Caco-2 (cell line): ENCODE measurements around the gene CCR5. TPM values are rescaled to one million over a fixed set of nuclear protein-coding genes. Genes with fewer than 3 reads are reported as not detected.

Experiments
- BruUV-seq: library from RNA; stranded (reverse); fragments of 400-500 nt; replicated peaks from 2 replicates; lab custom pipeline; 2021; lab: Mats Ljungman, UMichigan
- CTCF ChIA-PET: fragments of 300-600 bp; sonication (Branson Sonifier 250); formaldehyde crosslinking; loops from one replicate; lab custom pipeline; 2022; ENCODE audit warnings: antibody characterized with exemption; lab: Charles Lee
- POLR2A ChIA-PET: fragments of 300-600 bp; sonication (Branson Sonifier 250); formaldehyde crosslinking; loops from one replicate; lab custom pipeline; 2022; ENCODE audit warnings: antibody characterized with exemption; lab: Charles Lee
- DNase-seq, 2 experiments: peaks; one replicate each; pipeline versions ENCODE4 v3.0.0 to v3.0.0-alpha.2; 2020 to 2022
- H3K27me3 ChIP-seq: replicated peaks from 2 replicates; pipeline ENCODE4 v1.6.0; 2011; ENCODE audit warnings: low read length; ENCODE audit not compliant: control insufficient read depth, insufficient read depth
- H3K36me3 ChIP-seq: 2 replicates; pipeline ENCODE4 v1.5.1; 2011; ENCODE audit warnings: low read length; ENCODE audit not compliant: control insufficient read depth, insufficient read depth
- H3K4me1 ChIP-seq: fragments of 250-450 bp; sonication (Bioruptor Pico); 2 replicates; pipeline ENCODE4 v1.5.1; 2020; ENCODE audit warnings: mild to moderate bottlenecking
- H3K4me3 ChIP-seq: 2 replicates; pipeline ENCODE4 v1.5.1; 2011; ENCODE audit warnings: low read depth, mild to moderate bottlenecking, control low read depth, low read length
- H3K9me3 ChIP-seq: fragments of 250-450 bp; sonication (Bioruptor Pico); 2 replicates; pipeline ENCODE4 v1.5.1; 2020; ENCODE audit warnings: mild to moderate bottlenecking, moderate library complexity
- H3K27ac Mint-ChIP-seq: one replicate; pipeline ENCODE4 v1.8.0; 2022; ENCODE audit warnings: mixed read lengths; ENCODE audit not compliant: unreplicated experiment
- H3K27me3 Mint-ChIP-seq: one replicate; pipeline ENCODE4 v1.8.0; 2022; ENCODE audit warnings: mixed read lengths; ENCODE audit not compliant: insufficient read depth, unreplicated experiment
- H3K36me3 Mint-ChIP-seq: one replicate; pipeline ENCODE4 v1.8.0; 2022; ENCODE audit warnings: mild to moderate bottlenecking, mixed read lengths; ENCODE audit not compliant: insufficient read depth, unreplicated experiment
- H3K4me1 Mint-ChIP-seq: one replicate; pipeline ENCODE4 v1.8.0; 2022; ENCODE audit warnings: low read depth, mixed read lengths; ENCODE audit not compliant: unreplicated experiment
- H3K4me3 Mint-ChIP-seq: one replicate; pipeline ENCODE4 v1.8.0; 2022; ENCODE audit warnings: mild to moderate bottlenecking, moderate library complexity, mixed read lengths; ENCODE audit not compliant: unreplicated experiment
- H3K9me3 Mint-ChIP-seq: one replicate; pipeline ENCODE4 v1.8.0; 2022; ENCODE audit warnings: mixed read lengths; ENCODE audit not compliant: unreplicated experiment
- intact Hi-C: fragments of 100-400 bp; cut with micrococcal nuclease; formaldehyde crosslinking; loops from one replicate; pipeline ENCODE4 v1.10.0; 2022; ENCODE audit not compliant: unreplicated experiment
- total RNA-seq: library from RNA; stranded (reverse); gene quantifications from 2 replicates; pipeline ENCODE4 v1.2.3, GENCODE V29; 2022
- TF ChIP-seq, protein P1 (sequence below), 2 experiments: fragments of 200-600 bp in 1 of 2; IDR thresholded peaks; 1 replicate in 1 of 2; 2 replicates in 1 of 2; pipeline versions ENCODE4 v1.5.1 to v1.8.0; 2011 to 2022; ENCODE audit warnings: antibody characterized with exemption in 1 of 2, control low read depth in 1 of 2, inconsistent platforms in 1 of 2, low read depth in 1 of 2, low read length in 1 of 2, mild to moderate bottlenecking in 1 of 2, moderate library complexity in 1 of 2; ENCODE audit not compliant: insufficient read depth in 1 of 2, severe bottlenecking in 1 of 2, unreplicated experiment in 1 of 2

Gene CCR5
- total RNA-seq, 1 experiment from 2014 or later: not detected

DNA sequence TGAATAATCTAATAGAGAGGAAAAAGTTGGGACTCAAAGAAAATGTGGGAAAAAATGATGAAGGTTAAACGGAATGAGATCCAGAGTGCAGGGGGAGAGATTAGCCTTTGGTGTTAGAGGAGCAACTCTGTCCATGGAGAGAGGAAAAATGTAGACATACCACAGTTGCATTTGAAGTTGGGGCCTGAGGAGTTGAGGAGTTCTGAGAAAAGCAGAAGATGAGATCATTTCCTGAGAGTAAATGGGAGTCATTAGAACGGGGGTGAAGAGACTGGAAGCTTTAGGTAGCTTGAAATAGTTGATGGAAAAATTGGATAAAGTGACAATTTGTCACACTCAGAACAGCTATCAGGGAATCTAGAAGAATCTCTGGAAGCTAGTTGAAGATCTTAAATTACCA, 28.8 kb downstream of the CCR5 start:
- H3K4me3 Mint-ChIP-seq: no peak overlapping the region
- H3K36me3 Mint-ChIP-seq: no peaks in the 10 kb centered on the region
- H3K9me3 Mint-ChIP-seq: no peaks in the 10 kb centered on the region
- H3K4me1 ChIP-seq: no peaks in the 10 kb centered on the region; the same call in 1 of the 2 replicates
- CTCF ChIA-PET: no interaction called here
- no peak overlapping the region for H3K27ac Mint-ChIP-seq
- no peak for DNase-seq
- POLR2A ChIA-PET: no interaction called here
- BruUV-seq: no TSS peak
- no peak overlapping the region for H3K4me3 ChIP-seq
- intact Hi-C loops: no loop called here
- H3K27me3 ChIP-seq: no peaks in the 10 kb centered on the region
- H3K27me3 Mint-ChIP-seq: no peaks in the 10 kb centered on the region
- H3K4me1 Mint-ChIP-seq: peaks cover 13% of the 10 kb centered on the region
- no peaks in the 10 kb centered on the region for H3K36me3 ChIP-seq
- H3K9me3 ChIP-seq: no peaks in the 10 kb centered on the region
- TF ChIP-seq, protein P1, sequence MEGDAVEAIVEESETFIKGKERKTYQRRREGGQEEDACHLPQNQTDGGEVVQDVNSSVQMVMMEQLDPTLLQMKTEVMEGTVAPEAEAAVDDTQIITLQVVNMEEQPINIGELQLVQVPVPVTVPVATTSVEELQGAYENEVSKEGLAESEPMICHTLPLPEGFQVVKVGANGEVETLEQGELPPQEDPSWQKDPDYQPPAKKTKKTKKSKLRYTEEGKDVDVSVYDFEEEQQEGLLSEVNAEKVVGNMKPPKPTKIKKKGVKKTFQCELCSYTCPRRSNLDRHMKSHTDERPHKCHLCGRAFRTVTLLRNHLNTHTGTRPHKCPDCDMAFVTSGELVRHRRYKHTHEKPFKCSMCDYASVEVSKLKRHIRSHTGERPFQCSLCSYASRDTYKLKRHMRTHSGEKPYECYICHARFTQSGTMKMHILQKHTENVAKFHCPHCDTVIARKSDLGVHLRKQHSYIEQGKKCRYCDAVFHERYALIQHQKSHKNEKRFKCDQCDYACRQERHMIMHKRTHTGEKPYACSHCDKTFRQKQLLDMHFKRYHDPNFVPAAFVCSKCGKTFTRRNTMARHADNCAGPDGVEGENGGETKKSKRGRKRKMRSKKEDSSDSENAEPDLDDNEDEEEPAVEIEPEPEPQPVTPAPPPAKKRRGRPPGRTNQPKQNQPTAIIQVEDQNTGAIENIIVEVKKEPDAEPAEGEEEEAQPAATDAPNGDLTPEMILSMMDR (IDR thresholded peaks at IDR 0.05; ENCODE audit: insufficient read depth in 1 of 2, low read depth in 1 of 2, low read length in 1 of 2, severe bottlenecking in 1 of 2, unreplicated experiment in 1 of 2): no peak

DNA sequence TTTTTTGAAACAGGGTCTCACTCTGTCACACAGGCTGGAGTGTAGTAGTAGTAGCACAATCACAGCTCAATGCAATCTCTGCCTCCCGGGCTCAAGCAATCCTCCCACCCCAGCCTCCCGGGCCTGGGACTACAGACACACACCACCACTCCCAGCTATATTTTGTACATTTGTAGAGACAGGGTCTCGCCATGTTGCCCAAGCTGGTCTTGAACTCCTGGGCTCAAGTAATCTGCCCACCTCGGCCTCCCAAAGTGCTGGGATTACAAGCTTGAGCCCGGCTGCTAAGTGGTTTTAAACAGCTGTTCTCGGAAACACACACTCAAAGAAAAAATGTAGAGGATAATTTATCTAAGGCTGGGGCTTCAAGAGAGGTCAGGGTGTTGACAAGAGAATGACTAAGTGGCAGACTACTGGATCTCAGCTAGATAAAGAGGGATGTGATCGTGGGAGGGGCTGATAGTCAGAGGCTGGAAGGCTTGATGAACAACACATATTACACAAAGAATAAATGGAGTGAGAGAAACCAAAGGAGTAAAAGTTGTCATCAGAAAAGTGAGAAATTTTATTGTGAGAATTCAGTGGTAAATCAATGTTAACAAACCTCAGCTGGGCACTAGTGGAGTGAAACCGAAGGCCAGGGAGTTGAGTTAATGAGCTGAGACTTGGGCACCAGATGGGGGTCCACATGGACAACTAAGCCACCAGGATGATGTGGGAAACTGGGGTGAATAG, 29.4 kb downstream of the CCR5 start:
- Histone ChIP-seq H3K4me1 (peaks cover 2% of the 10 kb centered on the region; the same call in 1 of the 2 replicates), H3K4me3 (no peak overlapping the region), H3K27me3 (no peaks in the 10 kb centered on the region), H3K9me3 (no peaks in the 10 kb centered on the region), H3K36me3 (no peaks in the 10 kb centered on the region)
- Mint-ChIP-seq H3K27me3 (no peaks in the 10 kb centered on the region), H3K4me3 (no peak overlapping the region), H3K36me3 (no peaks in the 10 kb centered on the region), H3K4me1 (peaks cover 6% of the 10 kb centered on the region), H3K27ac (no peak overlapping the region), H3K9me3 (no peaks in the 10 kb centered on the region)
- no peak for DNase-seq
- TF ChIP-seq, protein P1 (IDR thresholded peaks at IDR 0.05; ENCODE audit: insufficient read depth in 1 of 2, low read depth in 1 of 2, low read length in 1 of 2, severe bottlenecking in 1 of 2, unreplicated experiment in 1 of 2): no peak
- ChIA-PET CTCF (no interaction called here), POLR2A (no interaction called here)
- intact Hi-C loops: no loop called here
- BruUV-seq: no TSS peak

GRCh38 chr3:46400846-46401245, 30.1 kb downstream of the CCR5 start:
- CTCF ChIA-PET: no interaction called here
- Histone ChIP-seq H3K27me3 (no peaks in the 10 kb centered on the region), H3K9me3 (no peaks in the 10 kb centered on the region), H3K4me3 (no peak overlapping the region), H3K4me1 (peaks cover 6% of the 10 kb centered on the region; the same call in 1 of the 2 replicates), H3K36me3 (no peaks in the 10 kb centered on the region)
- H3K9me3 Mint-ChIP-seq: no peaks in the 10 kb centered on the region
- no peak for DNase-seq
- peaks cover 6% of the 10 kb centered on the region for H3K4me1 Mint-ChIP-seq
- TF ChIP-seq, protein P1 (IDR thresholded peaks at IDR 0.05; ENCODE audit: insufficient read depth in 1 of 2, low read depth in 1 of 2, low read length in 1 of 2, severe bottlenecking in 1 of 2, unreplicated experiment in 1 of 2): no peak
- H3K27me3 Mint-ChIP-seq: no peaks in the 10 kb centered on the region
- no peak overlapping the region for H3K4me3 Mint-ChIP-seq
- intact Hi-C loops: no loop called here
- no TSS peak for BruUV-seq
- no peaks in the 10 kb centered on the region for H3K36me3 Mint-ChIP-seq
- H3K27ac Mint-ChIP-seq: no peak overlapping the region
- POLR2A ChIA-PET: no interaction called here
